Right lobe of liver (tissue), 6 donors: Measurements from ENCODE around the gene GRIN3B. TPM values are rescaled to one million over a fixed set of nuclear protein-coding genes. Genes with fewer than 3 reads are reported as not detected.
"Not testable (repeated sequence)": the region's sequence is repeated elsewhere in the genome, so short reads cannot be mapped to it uniquely, and the experiment has no call there.

Source experiments
- ATAC-seq, 4 donors: fragments of 200-7000 bp; cut with Tn5 transposase; one replicate each; pipeline ENCODE4 v1.9.1; 2020; ENCODE audit warnings: mild to moderate bottlenecking in 4 of 4, moderate library complexity in 4 of 4
- DNase-seq, 3 donors: peaks; one replicate each; pipeline ENCODE4 v3.0.0-alpha.2; 2020
- H3K27ac ChIP-seq, 3 donors: fragments of 200-600 bp; one replicate each; pipeline ENCODE4 v1.8.0; 2022
- H3K27me3 ChIP-seq, 2 donors: fragments of 200-600 bp; one replicate each; pipeline ENCODE4 v1.8.0; 2022
- H3K36me3 ChIP-seq, 4 donors: fragments of 200-600 bp; sonication (generic) in 1 of 4; one replicate each; pipeline versions ENCODE4 v1.5.1 to v1.8.0; 2017 to 2022; ENCODE audit warnings: control low read depth in 1 of 4
- H3K4me1 ChIP-seq, 4 donors: fragments of 200-600 bp; sonication (generic) in 1 of 4; one replicate each; pipeline versions ENCODE4 v1.5.1 to v1.8.0; 2017 to 2022; ENCODE audit warnings: control low read depth in 1 of 4
- H3K4me3 ChIP-seq, 3 donors: fragments of 200-600 bp; one replicate each; pipeline ENCODE4 v1.8.0; 2022
- H3K9me3 ChIP-seq, 4 donors: fragments of 200-600 bp; sonication (generic) in 1 of 4; one replicate each; pipeline versions ENCODE4 v1.5.1 to v1.8.0; 2017 to 2022; ENCODE audit warnings: control low read depth in 1 of 4
- POLR2A ChIP-seq: fragments of 450-650 bp; IDR thresholded peaks from one replicate; pipeline ENCODE4 v1.6.1; 2017; ENCODE audit warnings: antibody characterized with exemption, mild to moderate bottlenecking
- WGBS: methylation state at CpG from one replicate; pipeline ENCODE4 v1.1.6; 2018; ENCODE audit warnings: low coverage, low lambda C conversion rate; ENCODE audit not compliant: insufficient coverage; ENCODE audit errors: missing lambda C conversion rate; 5-methylcytosine and 5-hydroxymethylcytosine counted together
- intact Hi-C, 2 donors: fragments of 100-400 bp; cut with DNase I; formaldehyde crosslinking; loops; one replicate each; pipeline versions ENCODE4 v1.11.2 to v1.14.1; 2022
- total RNA-seq, 6 experiments: library from RNA; depleted of rRNA in 2 of 6; stranded (reverse); fragments of >200 nt in 2 of 6; fragmentation: NEBNext Ultra II Directional in 3 of 6; extraction: Animal tissue kit (Norgen Biotek cat#: 25700) in 3 of 6; gene quantifications; one replicate each; pipeline versions ENCODE4 v1.1.0 to v1.2.4, GENCODE V29; 2016 to 2023
- TF ChIP-seq, protein P1 (sequence below), 4 donors: fragments of 200-600 bp in 3 of 4; fragments of 450-650 bp in 1 of 4; IDR thresholded peaks; one replicate each; pipeline versions ENCODE4 v1.5.1 to v1.8.0; 2016 to 2022; ENCODE audit warnings: antibody characterized with exemption in 4 of 4, mild to moderate bottlenecking in 2 of 4
- donor health status: DM: no; HTN: yes; CAD: no.
- donor health status: DM: no; HTN: no; CAD: no.
- donor health status: DM: no; HTN: no; CAD: no.
- donor health status: DM: no; HTN: yes; CAD: no.
- donor health status: DM: no; HTN: yes; CAD: no.

Gene GRIN3B
- total RNA-seq, 6 experiments from 2014 or later, result 0.06 TPM; not detected in 5

GRCh38 chr19:1019980-1020867 is 20.0 kb downstream of the GRIN3B start:
- ATAC-seq (peak; percentile 3 to 42 (median 22)), DNase-seq (peak; percentile 71 to 82 (median 78))
- Histone ChIP-seq H3K9me3 (no peaks in the 10 kb centered on the region), H3K4me1 (peaks cover 0 to 47% (median 11%) of the 10 kb centered on the region in 4 donors), H3K27me3 (no peaks in the 10 kb centered on the region), H3K36me3 (no peaks in the 10 kb centered on the region), H3K27ac (peak overlapping the region; percentile 82 to 97 (median 94)), H3K4me3 (peak overlapping the region; percentile 72 to 81 (median 72))
- intact Hi-C loops, result no loop called here
- TF ChIP-seq, protein P1, sequence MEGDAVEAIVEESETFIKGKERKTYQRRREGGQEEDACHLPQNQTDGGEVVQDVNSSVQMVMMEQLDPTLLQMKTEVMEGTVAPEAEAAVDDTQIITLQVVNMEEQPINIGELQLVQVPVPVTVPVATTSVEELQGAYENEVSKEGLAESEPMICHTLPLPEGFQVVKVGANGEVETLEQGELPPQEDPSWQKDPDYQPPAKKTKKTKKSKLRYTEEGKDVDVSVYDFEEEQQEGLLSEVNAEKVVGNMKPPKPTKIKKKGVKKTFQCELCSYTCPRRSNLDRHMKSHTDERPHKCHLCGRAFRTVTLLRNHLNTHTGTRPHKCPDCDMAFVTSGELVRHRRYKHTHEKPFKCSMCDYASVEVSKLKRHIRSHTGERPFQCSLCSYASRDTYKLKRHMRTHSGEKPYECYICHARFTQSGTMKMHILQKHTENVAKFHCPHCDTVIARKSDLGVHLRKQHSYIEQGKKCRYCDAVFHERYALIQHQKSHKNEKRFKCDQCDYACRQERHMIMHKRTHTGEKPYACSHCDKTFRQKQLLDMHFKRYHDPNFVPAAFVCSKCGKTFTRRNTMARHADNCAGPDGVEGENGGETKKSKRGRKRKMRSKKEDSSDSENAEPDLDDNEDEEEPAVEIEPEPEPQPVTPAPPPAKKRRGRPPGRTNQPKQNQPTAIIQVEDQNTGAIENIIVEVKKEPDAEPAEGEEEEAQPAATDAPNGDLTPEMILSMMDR (IDR thresholded peaks at IDR 0.05), result no peak
- TF ChIP-seq POLR2A, result no peak
- 1% methylated on average over 16 of the region's 60 CpGs for WGBS

GRCh38 chr19:1020868-1021425 is 20.7 kb downstream of the GRIN3B start, which contains the start of gene TMEM259:
Gene TMEM259 (minus strand): TSS chr19:1021123. CDS start chr19:1020996, 127 bp downstream.
- Histone ChIP-seq H3K9me3 (no peaks in the 10 kb centered on the region), H3K4me3 (peak within 1 kb of the TSS; percentile 72 to 81 (median 72)), H3K36me3 (no peaks in the 10 kb centered on the region), H3K27me3 (no peaks in the 10 kb centered on the region), H3K4me1 (peaks cover 0 to 46% (median 11%) of the 10 kb centered on the region in 4 donors), H3K27ac (peak within 1 kb of the TSS; percentile 82 to 97 (median 94))
- WGBS, result 1% methylated on average over 10 of the region's 68 CpGs
- ATAC-seq, result peak; percentile 86 to 93 (median 92)
- peak; percentile 89 for TF ChIP-seq POLR2A
- TF ChIP-seq, protein P1 (IDR thresholded peaks at IDR 0.05), result peak in 1 of 4 donors; percentile 16
- DNase-seq, result peak; percentile 98
- intact Hi-C loops, result no loop called here

DNA sequence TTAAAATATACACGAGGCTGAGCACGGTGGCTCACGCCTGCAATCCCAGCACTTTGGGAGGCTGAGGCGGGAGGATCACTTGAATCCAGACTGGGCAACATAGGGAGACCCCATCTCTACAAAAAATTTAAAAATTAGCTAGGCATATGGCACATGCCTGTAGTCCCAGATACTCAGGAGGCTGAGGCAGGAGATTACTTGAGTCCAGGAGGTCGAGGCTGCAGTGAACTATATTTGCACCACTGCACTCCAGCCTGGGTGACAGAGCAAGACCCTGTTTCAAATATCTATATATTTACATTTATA is 23.6 kb downstream of the GRIN3B start:
- DNase-seq, H3K36me3 ChIP-seq, H3K4me3 ChIP-seq, H3K27me3 ChIP-seq, intact Hi-C loops, ATAC-seq, H3K27ac ChIP-seq, H3K9me3 ChIP-seq: not testable (repeated sequence)
- peaks cover 0 to 17% (median 0%) of the 10 kb centered on the region in 4 donors for H3K4me1 ChIP-seq
- 84% methylated on average over 4 of the region's 5 CpGs for whole genome bisulfite sequencing

DNA sequence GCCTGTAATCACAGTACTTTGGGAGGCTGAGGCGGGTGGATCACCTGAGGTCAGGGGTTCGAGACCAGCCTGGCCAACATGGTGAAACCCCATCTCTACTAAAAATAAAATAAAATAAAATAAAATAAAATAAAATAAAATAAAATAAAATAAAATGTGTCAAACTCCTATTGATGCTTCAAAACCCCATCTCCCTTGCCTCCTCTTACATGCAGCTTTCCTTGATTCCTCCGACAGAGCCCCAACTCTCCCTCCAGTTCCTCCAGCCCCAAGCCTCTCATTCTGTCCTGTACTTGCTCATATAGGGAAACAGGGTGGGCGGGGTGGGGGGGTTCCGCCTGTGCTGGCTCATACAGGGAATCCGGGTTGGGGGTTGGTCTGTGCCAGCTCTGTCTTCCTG is 24.9 kb downstream of the GRIN3B start:
- WGBS, result 79% methylated on average over 6 of the region's 6 CpGs
- not testable (repeated sequence) for H3K27ac ChIP-seq

GRCh38 chr19:1025960-1026782 is 26.0 kb downstream of the GRIN3B start, which contains the start of gene CNN2:
Gene CNN2 (plus strand): TSS chr19:1026608. CDS start chr19:1026662, 54 bp downstream.
- H3K36me3 ChIP-seq, result no peaks in the 10 kb centered on the region
- no peaks in the 10 kb centered on the region for H3K27me3 ChIP-seq
- ATAC-seq, result peak; percentile 74 to 83 (median 80)
- intact Hi-C loops, result no loop called here
- peak; percentile 85 to 89 (median 86) for DNase-seq
- H3K9me3 ChIP-seq, result no peaks in the 10 kb centered on the region
- 71% methylated on average over 5 of the region's 63 CpGs for WGBS
- H3K27ac ChIP-seq, result peak within 1 kb of the TSS; percentile 87 to 92 (median 92)
- TF ChIP-seq POLR2A, result peak; percentile 93
- TF ChIP-seq, protein P1 (IDR thresholded peaks at IDR 0.05), result peak in 1 of 4 donors; percentile 5
- peak within 1 kb of the TSS; percentile 75 to 89 (median 79) for H3K4me3 ChIP-seq
- H3K4me1 ChIP-seq, result peaks cover 0 to 7% (median 0%) of the 10 kb centered on the region in 4 donors

More for the DNA sequence above, 24.9 kb downstream of the GRIN3B start:
- intact Hi-C loops, H3K36me3 ChIP-seq, H3K9me3 ChIP-seq, DNase-seq, ATAC-seq, H3K4me3 ChIP-seq, H3K27me3 ChIP-seq, H3K4me1 ChIP-seq: not testable (repeated sequence)
